ENCODE results near the gene OR6B1.
"Not testable (repeated sequence)": the region's sequence is repeated elsewhere in the genome, so short reads cannot be mapped to it uniquely, and the experiment has no call there.

OR6B1 gene

GRCh38 chr7:144004703-144005102 lies 4.6 kb downstream of the OR6B1 start:
- H3K27ac ChIP-seq: no peak overlapping the region
- no peak for TF ChIP-seq CTCF (conservative IDR thresholded peaks at IDR 0.05)

- H3K27ac ChIP-seq: no peak overlapping the region
- no peak for TF ChIP-seq CTCF (conservative IDR thresholded peaks at IDR 0.05)
Measured at GRCh38 chr7:144006029-144006691, 6.0 kb downstream of the OR6B1 start.

GRCh38 chr7:144006692-144007042 lies 6.5 kb downstream of the OR6B1 start:
- no peak for TF ChIP-seq CTCF (conservative IDR thresholded peaks at IDR 0.05)
- no peak overlapping the region for H3K27ac ChIP-seq

GRCh38 chr7:144009361-144009760 lies 9.2 kb downstream of the OR6B1 start:
- H3K27ac ChIP-seq: no peak overlapping the region
- no peak for TF ChIP-seq CTCF (conservative IDR thresholded peaks at IDR 0.05)

- H3K27ac ChIP-seq: not testable (repeated sequence)
Measured at GRCh38 chr7:144010061-144010460, 9.9 kb downstream of the OR6B1 start.

GRCh38 chr7:144010821-144011220 lies 10.7 kb downstream of the OR6B1 start:
- H3K27ac ChIP-seq: not testable (repeated sequence)

GRCh38 chr7:144011458-144012230 lies 11.5 kb downstream of the OR6B1 start:
- peak; percentile 74 for TF ChIP-seq CTCF (conservative IDR thresholded peaks at IDR 0.05)
- H3K27ac ChIP-seq: no peak overlapping the region

- H3K27ac ChIP-seq: no peak overlapping the region
- no peak for TF ChIP-seq CTCF (conservative IDR thresholded peaks at IDR 0.05)
Measured at GRCh38 chr7:144018065-144018464, 17.9 kb downstream of the OR6B1 start.
